Activated T-cell treated with anti-CD3 and anti-CD28 coated beads, Interleukin-2, amount 50 U/mL, for 48 hours (primary cell): ENCODE data around the gene PLXNC1.

Experiments
- DNase-seq, 2 experiments: peaks; one replicate each; pipeline ENCODE4 v3.0.0-alpha.2; 2020

Gene PLXNC1

GRCh38 chr12:94163850-94164249 is 15.5 kb downstream of the PLXNC1 start:
- no peak for DNase-seq

- DNase-seq, result no peak
These were observed 16.8 kb downstream of the PLXNC1 start for GRCh38 chr12:94165138-94165537.

- no peak for DNase-seq
These were observed 17.4 kb downstream of the PLXNC1 start for GRCh38 chr12:94165670-94166364.

- DNase-seq, result no peak
These were observed 18.8 kb downstream of the PLXNC1 start for GRCh38 chr12:94167071-94167755.

- no peak for DNase-seq
These were observed 19.5 kb downstream of the PLXNC1 start for GRCh38 chr12:94167756-94168416.

- no peak for DNase-seq
These were observed 21.1 kb downstream of the PLXNC1 start for GRCh38 chr12:94169495-94169894.

GRCh38 chr12:94169966-94170689 is 21.8 kb downstream of the PLXNC1 start:
- DNase-seq, result no peak

- no peak for DNase-seq
These were observed 22.6 kb downstream of the PLXNC1 start for GRCh38 chr12:94170690-94171594.

GRCh38 chr12:94171595-94171930 is 23.2 kb downstream of the PLXNC1 start:
- no peak for DNase-seq

- peak; percentile 49 to 56 for DNase-seq
These were observed 23.7 kb downstream of the PLXNC1 start for GRCh38 chr12:94172031-94172430.

- no peak for DNase-seq
These were observed 24.6 kb downstream of the PLXNC1 start for GRCh38 chr12:94172973-94173372.

- no peak for DNase-seq
These were observed 25.4 kb downstream of the PLXNC1 start for GRCh38 chr12:94173660-94174265.

GRCh38 chr12:94174576-94174975 is 26.2 kb downstream of the PLXNC1 start:
- peak; percentile 40 to 46 for DNase-seq

- DNase-seq, result peak in 1 of 2 experiments; percentile 35
These were observed 27.6 kb downstream of the PLXNC1 start for GRCh38 chr12:94175763-94176668.

- no peak for DNase-seq
These were observed 29.7 kb downstream of the PLXNC1 start for GRCh38 chr12:94178054-94178453.

GRCh38 chr12:94178882-94179281 is 30.5 kb downstream of the PLXNC1 start:
- no peak for DNase-seq

GRCh38 chr12:94179723-94180122 is 31.3 kb downstream of the PLXNC1 start:
- no peak for DNase-seq

GRCh38 chr12:94180558-94181296 is 32.4 kb downstream of the PLXNC1 start:
- no peak for DNase-seq

- no peak for DNase-seq
These were observed 34.8 kb downstream of the PLXNC1 start for GRCh38 chr12:94182986-94183707.
